ENCODE measurements around the gene SH3BP5L. TPM values are rescaled to one million over a fixed set of nuclear protein-coding genes. Genes with fewer than 3 reads are reported as not detected.
A peak's percentile ranks its signal among the peaks of the same experiment; 100 is the strongest.
"Not testable (repeated sequence)": the region's sequence is repeated elsewhere in the genome, so short reads cannot be mapped to it uniquely, and the experiment has no call there.

The SH3BP5L gene
- total RNA-seq, 2 donors from 2014 or later, result 13.7 to 14.8 TPM

GRCh38 chr1:248837781-248838356, 12.2 kb upstream of the SH3BP5L start, which contains the start of gene ZNF672:
ZNF672 (plus strand) TSS chr1:248838224; CDS start chr1:248847275, 9,051 bp downstream.
- DNase-seq (peak; percentile 98 to 99 (median 98)), ATAC-seq (peak; percentile 89)
- no peaks in the 10 kb centered on the region for H3K36me3 ChIP-seq (replicated peaks in 1 of 2; ENCODE audit: insufficient read depth in 1 of 2, low read depth in 2 of 2)
- intact Hi-C loops (cut with DNase I), result no loop called here
- peak within 1 kb of the TSS; percentile 46 to 71 for H3K4me3 ChIP-seq
- WGBS, 2 donors, result 0 to 1% methylated on average over 21 to 39 of the region's 48 CpGs
- no peaks in the 10 kb centered on the region for H3K27me3 ChIP-seq
- H3K9me3 ChIP-seq, result no peaks in the 10 kb centered on the region
- H3K4me1 ChIP-seq, result peaks cover 46% of the 10 kb centered on the region
- TF ChIP-seq CTCF (IDR thresholded peaks at IDR 0.05) (peak in 1 of 7 experiments; percentile 9), POLR2A (IDR thresholded peaks at IDR 0.05) (peak; percentile 83 to 96 (median 96))
- H3K27ac ChIP-seq, result peak within 1 kb of the TSS; percentile 94 to 100 (median 100)

- ATAC-seq (no peak), DNase-seq (peak; percentile 43 to 50 (median 46))
- 38 to 39% methylated on average over 11 of the region's 11 CpGs for WGBS, 2 donors
- peaks cover 40% of the 10 kb centered on the region for H3K4me1 ChIP-seq
- H3K4me3 ChIP-seq, result peak overlapping the region; percentile 46 to 51
- H3K9me3 ChIP-seq, result no peaks in the 10 kb centered on the region
- no peaks in the 10 kb centered on the region for H3K27me3 ChIP-seq
- TF ChIP-seq CTCF (IDR thresholded peaks at IDR 0.05) (no peak), POLR2A (IDR thresholded peaks at IDR 0.05) (no peak)
- no peaks in the 10 kb centered on the region for H3K36me3 ChIP-seq (replicated peaks in 1 of 2; ENCODE audit: insufficient read depth in 1 of 2, low read depth in 2 of 2)
- H3K27ac ChIP-seq, result peak overlapping the region; percentile 94 to 100 (median 100)
- intact Hi-C loops (cut with DNase I), result no loop called here
Measured at GRCh38 chr1:248837045-248837780, 11.5 kb upstream of the SH3BP5L start.

- DNase-seq (no peak), ATAC-seq (no peak)
- no peaks in the 10 kb centered on the region for H3K27me3 ChIP-seq
- WGBS, 2 donors, result 65 to 66% methylated on average over 7 of the region's 7 CpGs
- intact Hi-C loops (cut with DNase I), result no loop called here
- no peak overlapping the region for H3K27ac ChIP-seq
- peaks cover 13% of the 10 kb centered on the region for H3K4me1 ChIP-seq
- H3K36me3 ChIP-seq (replicated peaks in 1 of 2; ENCODE audit: insufficient read depth in 1 of 2, low read depth in 2 of 2), result no peaks in the 10 kb centered on the region
- no peak overlapping the region for H3K4me3 ChIP-seq
- no peak for TF ChIP-seq POLR2A (IDR thresholded peaks at IDR 0.05)
- TF ChIP-seq CTCF (IDR thresholded peaks at IDR 0.05), result no peak
- H3K9me3 ChIP-seq, result no peaks in the 10 kb centered on the region
Measured at GRCh38 chr1:248834343-248834940, 8.7 kb upstream of the SH3BP5L start.

GRCh38 chr1:248831842-248832241, 6.1 kb upstream of the SH3BP5L start:
- no peaks in the 10 kb centered on the region for H3K27me3 ChIP-seq
- H3K4me3 ChIP-seq, result no peak overlapping the region
- ATAC-seq, result no peak
- H3K36me3 ChIP-seq (replicated peaks in 1 of 2; ENCODE audit: insufficient read depth in 1 of 2, low read depth in 2 of 2), result no peaks in the 10 kb centered on the region
- H3K9me3 ChIP-seq, result no peaks in the 10 kb centered on the region
- no peak for DNase-seq
- WGBS, 2 donors, result 72 to 82% methylated on average over 1 of the region's 1 CpG
- no peak for TF ChIP-seq POLR2A (IDR thresholded peaks at IDR 0.05)
- no peak for TF ChIP-seq CTCF (IDR thresholded peaks at IDR 0.05)
- intact Hi-C loops (cut with DNase I), result no loop called here
- H3K4me1 ChIP-seq, result peaks cover 5% of the 10 kb centered on the region
- no peak overlapping the region for H3K27ac ChIP-seq

- H3K36me3 ChIP-seq (replicated peaks in 1 of 2; ENCODE audit: insufficient read depth in 1 of 2, low read depth in 2 of 2); H3K9me3 ChIP-seq; ATAC-seq; H3K27me3 ChIP-seq; H3K4me1 ChIP-seq; DNase-seq; H3K27ac ChIP-seq; intact Hi-C loops (cut with DNase I); H3K4me3 ChIP-seq: not testable (repeated sequence)
- 38 to 50% methylated on average over 3 of the region's 3 CpGs for WGBS, 2 donors
Measured at GRCh38 chr1:248830718-248831017, 5.0 kb upstream of the SH3BP5L start.
